H9 (cell line): ENCODE results near the gene PLAGL1. TPM values are rescaled to one million over a fixed set of nuclear protein-coding genes. Genes with fewer than 3 reads are reported as not detected.

ENCODE experiments used
- DNase-seq: peaks from one replicate; pipeline ENCODE4 v3.0.0-alpha.2; 2017
- H2AFZ ChIP-seq: one replicate; pipeline ENCODE4 v1.6.1; 2013; ENCODE audit warnings: mild to moderate bottlenecking, low read length, control low read depth, moderate library complexity
- H2AK5ac ChIP-seq: 2 replicates; pipeline ENCODE4 v1.6.1; 2013; ENCODE audit warnings: low read length, control low read depth, mixed read lengths; ENCODE audit not compliant: insufficient read length
- H2BK120ac ChIP-seq: one replicate; pipeline ENCODE4 v1.6.1; 2013; ENCODE audit warnings: low read depth, mild to moderate bottlenecking, low read length, control low read depth, inconsistent platforms; ENCODE audit not compliant: poor library complexity, severe bottlenecking
- H2BK12ac ChIP-seq: 2 replicates; pipeline ENCODE4 v1.6.1; 2013; ENCODE audit warnings: low read length, control low read depth, mixed read lengths, low read depth; ENCODE audit not compliant: insufficient read length
- H2BK15ac ChIP-seq: 2 replicates; pipeline ENCODE4 v1.6.1; 2013; ENCODE audit warnings: low read depth, low read length, control low read depth
- H2BK20ac ChIP-seq: one replicate; pipeline ENCODE4 v1.6.1; 2013; ENCODE audit warnings: low read depth, mild to moderate bottlenecking, low read length, control low read depth, inconsistent platforms; ENCODE audit not compliant: poor library complexity, severe bottlenecking
- H2BK5ac ChIP-seq: 2 replicates; pipeline ENCODE4 v1.6.1; 2013; ENCODE audit warnings: low read length, control low read depth, mixed read lengths; ENCODE audit not compliant: insufficient read length
- H3K14ac ChIP-seq: 2 replicates; pipeline ENCODE4 v1.6.1; 2013; ENCODE audit warnings: low read length, control low read depth; ENCODE audit not compliant: insufficient read depth
- H3K18ac ChIP-seq: 2 replicates; pipeline ENCODE4 v1.6.1; 2013; ENCODE audit warnings: low read depth, mild to moderate bottlenecking, mixed read lengths, low read length, control low read depth; ENCODE audit not compliant: insufficient read length
- H3K23ac ChIP-seq: 2 replicates; pipeline ENCODE4 v1.6.1; 2013; ENCODE audit warnings: low read length, control low read depth, mixed read lengths, low read depth; ENCODE audit not compliant: insufficient read length
- H3K23me2 ChIP-seq: 2 replicates; pipeline ENCODE4 v1.6.1; 2013; ENCODE audit warnings: low read depth, mild to moderate bottlenecking, mixed read lengths, low read length, control low read depth; ENCODE audit not compliant: insufficient read length, poor library complexity, severe bottlenecking
- H3K27ac ChIP-seq: 2 replicates; pipeline ENCODE4 v1.5.1; 2013; ENCODE audit warnings: low read length, control low read depth, mixed read lengths, low read depth; ENCODE audit not compliant: insufficient read length
- H3K27me3 ChIP-seq: 2 replicates; pipeline ENCODE4 v1.6.1; 2013; ENCODE audit warnings: low read length, control low read depth, inconsistent platforms; ENCODE audit not compliant: insufficient read depth
- H3K4ac ChIP-seq: 2 replicates; pipeline ENCODE4 v1.6.1; 2013; ENCODE audit warnings: low read depth, mild to moderate bottlenecking, control low read depth, inconsistent platforms, low read length, moderate library complexity
- H3K4me1 ChIP-seq: 2 replicates; pipeline ENCODE4 v1.6.1; 2013; ENCODE audit warnings: low read length, control low read depth, inconsistent platforms; ENCODE audit not compliant: insufficient read depth
- H3K4me2 ChIP-seq: 2 replicates; pipeline ENCODE4 v1.6.1; 2013; ENCODE audit warnings: low read length, control low read depth, mixed read lengths; ENCODE audit not compliant: insufficient read length, insufficient read depth
- H3K56ac ChIP-seq: 2 replicates; pipeline ENCODE4 v1.6.1; 2013; ENCODE audit warnings: low read depth, mild to moderate bottlenecking, mixed read lengths, low read length, control low read depth; ENCODE audit not compliant: insufficient read length
- H3K79me1 ChIP-seq: 2 replicates; pipeline ENCODE4 v1.6.1; 2013; ENCODE audit warnings: low read depth, mild to moderate bottlenecking, moderate library complexity, low read length, control low read depth, inconsistent platforms; ENCODE audit not compliant: insufficient read depth, poor library complexity, severe bottlenecking
- H3K79me2 ChIP-seq: 2 replicates; pipeline ENCODE4 v1.6.1; 2013; ENCODE audit warnings: low read length, control low read depth, inconsistent platforms; ENCODE audit not compliant: insufficient read depth
- H3K9ac ChIP-seq: 2 replicates; pipeline ENCODE4 v1.6.1; 2013; ENCODE audit warnings: low read length, control low read depth, mixed read lengths; ENCODE audit not compliant: insufficient read length; ENCODE audit errors: extremely low read depth
- H3K9me3 ChIP-seq: one replicate; pipeline ENCODE4 v1.6.1; 2013; ENCODE audit warnings: low read depth, low read length, inconsistent platforms; ENCODE audit not compliant: control insufficient read depth
- H3T11ph ChIP-seq: one replicate; pipeline ENCODE4 v1.6.1; 2013; ENCODE audit warnings: mild to moderate bottlenecking, low read length, control low read depth, inconsistent platforms
- H4K20me1 ChIP-seq: one replicate; pipeline ENCODE4 v1.6.1; 2013; ENCODE audit not compliant: control insufficient read depth, insufficient read length, insufficient read depth
- H4K5ac ChIP-seq: 2 replicates; pipeline ENCODE4 v1.6.1; 2013; ENCODE audit warnings: low read depth, mild to moderate bottlenecking, mixed read lengths, low read length, control low read depth; ENCODE audit not compliant: insufficient read length
- H4K8ac ChIP-seq: replicated peaks from 2 replicates; pipeline ENCODE4 v1.6.1; 2013; ENCODE audit warnings: low read length, control low read depth, mixed read lengths, low read depth; ENCODE audit not compliant: insufficient read length
- H4K91ac ChIP-seq: 2 replicates; pipeline ENCODE4 v1.6.1; 2013; ENCODE audit warnings: low read depth, mild to moderate bottlenecking, moderate library complexity, mixed read lengths, low read length, control low read depth; ENCODE audit not compliant: insufficient read length
- H3K27ac Mint-ChIP-seq, 3 experiments: 2 replicates in 2 of 3; 3 replicates in 1 of 3; pipeline ENCODE4 v1.8.0; 2020 to 2021; ENCODE audit warnings: mixed read lengths in 3 of 3, mild to moderate bottlenecking in 1 of 3, moderate library complexity in 1 of 3
- H3K27me3 Mint-ChIP-seq: 2 replicates; pipeline ENCODE4 v1.8.0; 2021; ENCODE audit warnings: low read depth, mild to moderate bottlenecking, moderate library complexity, mixed read lengths
- H3K36me3 Mint-ChIP-seq, 3 experiments: 2 replicates in 2 of 3; 3 replicates in 1 of 3; pipeline ENCODE4 v1.8.0; 2020 to 2021; ENCODE audit warnings: low read depth in 3 of 3, mixed read lengths in 3 of 3; ENCODE audit not compliant: insufficient read depth in 1 of 3
- H3K4me1 Mint-ChIP-seq, 2 experiments: 2 replicates each; pipeline ENCODE4 v1.8.0; 2020; ENCODE audit warnings: mixed read lengths in 2 of 2
- H3K4me3 Mint-ChIP-seq, 2 experiments: 2 replicates in 1 of 2; 3 replicates in 1 of 2; pipeline ENCODE4 v1.8.0; 2020 to 2021; ENCODE audit warnings: mild to moderate bottlenecking in 2 of 2, mixed read lengths in 2 of 2, moderate library complexity in 1 of 2
- H3K9me3 Mint-ChIP-seq, 2 experiments: 2 replicates in 1 of 2; 3 replicates in 1 of 2; pipeline ENCODE4 v1.8.0; 2020; ENCODE audit warnings: mild to moderate bottlenecking in 2 of 2, mixed read lengths in 2 of 2, moderate library complexity in 1 of 2
- CTCF ChIP-seq: fragments of 200-600 bp; sonication (generic); conservative IDR thresholded peaks from 3 replicates; pipeline ENCODE4 v1.8.0; 2021; ENCODE audit warnings: antibody characterized with exemption, mild to moderate bottlenecking
- WGBS: extraction: QIAGEN DNeasy Blood & Tissue Kit; methylation state at CpG from one replicate; pipeline ENCODE4 v1.1.7; 2013; ENCODE audit warnings: missing lambda C conversion rate, low lambda C conversion rate, mixed read lengths; ENCODE audit not compliant: insufficient read length; ENCODE audit errors: extremely low coverage; 5-methylcytosine and 5-hydroxymethylcytosine counted together
- total RNA-seq: library from RNA; stranded (reverse); gene quantifications from 2 replicates; pipeline ENCODE4 v1.2.1, GENCODE V29; 2021

PLAGL1 gene
- total RNA-seq, 1 experiment from 2014 or later: 1.9 TPM

- no peak overlapping the region for H3K56ac ChIP-seq
- H3K4me3 Mint-ChIP-seq: no peak overlapping the region
- H3K9me3 Mint-ChIP-seq: no peaks in the 10 kb centered on the region
- H3K4ac ChIP-seq: no peak overlapping the region
- H3K4me1 ChIP-seq: 0 out of 2 replicates have a peak, but pooled peaks cover 2% of the 10 kb centered on the region
- no peak overlapping the region for H3K9ac ChIP-seq
- H2BK20ac ChIP-seq: peak overlapping the region; percentile 60
- no peak overlapping the region for H3K27ac Mint-ChIP-seq
- no peak overlapping the region for H2BK120ac ChIP-seq
- no peak overlapping the region for H3K27ac ChIP-seq
- H2AFZ ChIP-seq: no peak overlapping the region
- H4K20me1 ChIP-seq: no peaks in the 10 kb centered on the region
- peaks cover 10 to 13% of the 10 kb centered on the region in 2 experiments for H3K4me1 Mint-ChIP-seq
- no peaks in the 10 kb centered on the region for H3K79me1 ChIP-seq
- no peak overlapping the region for H3K4me2 ChIP-seq
- no peak overlapping the region for H3T11ph ChIP-seq
- no CpG with 5 or more reads among the region's 3 CpGs for WGBS
- no peak overlapping the region for H2AK5ac ChIP-seq
- H3K36me3 Mint-ChIP-seq: no peaks in the 10 kb centered on the region
- no peaks in the 10 kb centered on the region for H3K23me2 ChIP-seq
- H3K27me3 Mint-ChIP-seq: peaks cover 4% of the 10 kb centered on the region; the same call in 1 of the 2 replicates
- H3K79me2 ChIP-seq: no peaks in the 10 kb centered on the region
- no peak for DNase-seq
- H3K14ac ChIP-seq: no peak overlapping the region
- no peak overlapping the region for H4K91ac ChIP-seq
- H2BK15ac ChIP-seq: no peak overlapping the region
- no peak for TF ChIP-seq CTCF
- H3K27me3 ChIP-seq: no peaks in the 10 kb centered on the region
- no peak overlapping the region for H3K23ac ChIP-seq
- no peak overlapping the region for H4K8ac ChIP-seq
- no peak overlapping the region for H3K18ac ChIP-seq
- no peak overlapping the region for H2BK12ac ChIP-seq
- no peak overlapping the region for H2BK5ac ChIP-seq
- no peak overlapping the region for H4K5ac ChIP-seq
- H3K9me3 ChIP-seq: no peaks in the 10 kb centered on the region
Observed at GRCh38 chr6:143896126-143896860, 111.8 kb downstream of the PLAGL1 start.
